DOHH2 (cell line): ENCODE measurements around the gene SMAD3.

Experiments
- CTCF ChIP-seq: fragments of 200-600 bp; sonication (generic); IDR thresholded peaks from one replicate; pipeline ENCODE4 v1.5.1; 2014; ENCODE audit warnings: antibody characterized with exemption, mild to moderate bottlenecking, low read depth, low read length; ENCODE audit not compliant: poor library complexity, severe bottlenecking
- EZH2phosphoT487 ChIP-seq: fragments of 200-600 bp; sonication (generic); IDR thresholded peaks from 2 replicates; pipeline ENCODE4 v1.6.1; 2017; ENCODE audit warnings: borderline replicate concordance, mild to moderate bottlenecking, antibody characterized with exemption, low read length, moderate library complexity, mixed read lengths

- TF ChIP-seq CTCF (no peak), EZH2phosphoT487 (no peak)
These were observed 14.9 kb downstream of the SMAD3 start for GRCh38 chr15:67080118-67080899.
